B cell (primary cell): ENCODE data around the gene SIRPB2. TPM values are rescaled to one million over a fixed set of nuclear protein-coding genes. Genes with fewer than 3 reads are reported as not detected.

Source experiments
- ATAC-seq: fragments of 200-7000 bp; cut with Tn5 transposase; one replicate; pipeline ENCODE4 v1.10.0; 2021; ENCODE audit warnings: low read depth, mild to moderate bottlenecking, moderate number of reproducible peaks, moderate library complexity
- CTCF ChIA-PET: fragments of 350-600 bp; sonication (Branson Sonifier 250); formaldehyde crosslinking; loops from one replicate; lab custom pipeline; 2021; ENCODE audit warnings: antibody characterized with exemption, inconsistent platforms; lab: Charles Lee
- POLR2A ChIA-PET: fragments of 350-600 bp; sonication (Branson Sonifier 250); formaldehyde crosslinking; loops from one replicate; lab custom pipeline; 2021; ENCODE audit warnings: antibody characterized with exemption; lab: Charles Lee
- DNase-seq: peaks from one replicate; pipeline ENCODE4 v3.0.0; 2013
- H2AFZ ChIP-seq: 2 replicates; pipeline ENCODE4 v1.6.1; 2012; ENCODE audit warnings: mild to moderate bottlenecking, low read depth, low read length; ENCODE audit not compliant: insufficient read depth, poor library complexity, severe bottlenecking
- H3K27ac ChIP-seq, 2 donors: 1 replicate in 1 of 2; 2 replicates in 1 of 2; pipeline ENCODE4 v1.5.1; 2012 to 2013; ENCODE audit warnings: low read length in 2 of 2, mild to moderate bottlenecking in 2 of 2, moderate library complexity in 1 of 2
- H3K27me3 ChIP-seq, 4 experiments: fragments of 200-600 bp in 1 of 4; sonication (generic) in 1 of 4; replicated peaks in 1 of 4; 1 replicate in 2 of 4; 2 replicates in 2 of 4; pipeline versions ENCODE4 v1.6.1 to v1.7.0; 2013 to 2016; ENCODE audit warnings: low read length in 3 of 4, mild to moderate bottlenecking in 2 of 4, mixed read lengths in 1 of 4, moderate library complexity in 1 of 4; ENCODE audit not compliant: insufficient read depth in 4 of 4, control insufficient read depth in 3 of 4; ENCODE audit errors: control extremely low read depth in 1 of 4
- H3K36me3 ChIP-seq, 2 experiments: replicated peaks in 1 of 2; 1 replicate in 1 of 2; 2 replicates in 1 of 2; pipeline versions ENCODE4 v1.6.1 to v1.7.1; 2013; ENCODE audit warnings: low read length in 1 of 2; ENCODE audit not compliant: insufficient read depth in 2 of 2, control insufficient read depth in 1 of 2; ENCODE audit errors: control extremely low read depth in 1 of 2, extremely low read depth in 1 of 2
- H3K4me1 ChIP-seq, 2 donors: fragments of 200-600 bp in 1 of 2; sonication (generic) in 1 of 2; 1 replicate in 1 of 2; 2 replicates in 1 of 2; pipeline versions ENCODE4 v1.5.1 to v1.6.1; 2013 to 2017; ENCODE audit warnings: low read length in 2 of 2; ENCODE audit not compliant: control insufficient read depth in 2 of 2, insufficient read depth in 2 of 2
- H3K4me2 ChIP-seq: replicated peaks from 2 replicates; pipeline ENCODE3; 2012; ENCODE audit warnings: mild to moderate bottlenecking, low read depth, low read length; ENCODE audit not compliant: poor library complexity, severe bottlenecking
- H3K4me3 ChIP-seq, 5 experiments: fragments of 200-600 bp in 1 of 5; sonication (generic) in 1 of 5; 1 replicate in 3 of 5; 2 replicates in 2 of 5; pipeline versions ENCODE4 v1.5.1 to v1.7.0; 2011 to 2016; ENCODE audit warnings: low read length in 4 of 5, mild to moderate bottlenecking in 4 of 5, low read depth in 2 of 5, control low read depth in 1 of 5, moderate library complexity in 1 of 5; ENCODE audit not compliant: insufficient read depth in 1 of 5; ENCODE audit errors: control extremely low read depth in 1 of 5, extremely low read depth in 1 of 5
- H3K79me2 ChIP-seq: fragments of 200-600 bp; sonication (generic); one replicate; pipeline ENCODE4 v1.6.0; 2016; ENCODE audit warnings: low read length; ENCODE audit not compliant: control insufficient read depth, insufficient read depth
- H3K9ac ChIP-seq: fragments of 200-600 bp; sonication (generic); 2 replicates; pipeline ENCODE4 v1.6.1; 2017; ENCODE audit warnings: mild to moderate bottlenecking, low read length, moderate library complexity
- H3K9me3 ChIP-seq, 3 donors: one replicate each; pipeline versions ENCODE4 v1.6.1 to v1.7.1; 2013; ENCODE audit warnings: low read length in 2 of 3; ENCODE audit not compliant: control insufficient read depth in 2 of 3, insufficient read depth in 1 of 3; ENCODE audit errors: control extremely low read depth in 1 of 3
- H4K20me1 ChIP-seq: 2 replicates; pipeline ENCODE4 v1.6.0; 2012; ENCODE audit warnings: mild to moderate bottlenecking, low read length; ENCODE audit not compliant: insufficient read depth, control insufficient read depth, poor library complexity, severe bottlenecking
- H3K27ac Mint-ChIP-seq: one replicate; pipeline ENCODE4 v1.8.0; 2021; ENCODE audit warnings: mixed read lengths
- H3K27me3 Mint-ChIP-seq: one replicate; pipeline ENCODE4 v1.8.0; 2021; ENCODE audit warnings: mixed read lengths
- H3K4me1 Mint-ChIP-seq: one replicate; pipeline ENCODE4 v1.8.0; 2021; ENCODE audit warnings: mixed read lengths
- H3K4me3 Mint-ChIP-seq: one replicate; pipeline ENCODE4 v1.8.0; 2021; ENCODE audit warnings: mixed read lengths
- H3K9me3 Mint-ChIP-seq: one replicate; pipeline ENCODE4 v1.8.0; 2022; ENCODE audit warnings: mixed read lengths; ENCODE audit not compliant: insufficient read depth
- CTCF ChIP-seq: fragments of 200-600 bp; IDR thresholded peaks from one replicate; pipeline ENCODE4 v1.8.0; 2022; ENCODE audit warnings: antibody characterized with exemption, mild to moderate bottlenecking
- EZH2 ChIP-seq: IDR thresholded peaks from 2 replicates; pipeline ENCODE4 v1.6.1; 2012; ENCODE audit warnings: borderline replicate concordance, low read depth, mild to moderate bottlenecking, moderate library complexity, low read length; ENCODE audit not compliant: insufficient read depth, poor library complexity, severe bottlenecking
- WGBS: methylation state at CpG from one replicate; pipeline ENCODE4 v1.1.5; 2013; ENCODE audit warnings: missing lambda C conversion rate; ENCODE audit not compliant: insufficient coverage; 5-methylcytosine and 5-hydroxymethylcytosine counted together
- intact Hi-C: fragments of 100-400 bp; cut with micrococcal nuclease; formaldehyde crosslinking; loops from one replicate; pipeline ENCODE4 v1.10.0; 2022
- polyA plus RNA-seq: library from polyadenylated mRNA; depleted of rRNA; stranded (reverse); fragments of >200 nt; gene quantifications from 2 replicates; pipeline ENCODE4 v1.2.3, GENCODE V29; 2012
- total RNA-seq, 2 donors: library from RNA; stranded (reverse); fragments of 120-200 nt in 1 of 2; gene quantifications; 1 replicate in 1 of 2; 2 replicates in 1 of 2; pipeline versions ENCODE4 v1.2.3 to v1.2.4, GENCODE V29; 2013 to 2022

The SIRPB2 gene
- total and polyA plus RNA-seq, 2 donors (not counting 1 experiment from before 2014, with no cell fraction given): 0.51 TPM; not detected in 1

- CTCF ChIA-PET: interaction anchor here (1.3 to 2.2 kb wide), 3 partner anchors 10 to 20 kb away, joined by 4 to 12 read pairs (median 5); no protein-coding TSS in a partner anchor
- no peak overlapping the region for H2AFZ ChIP-seq
- peaks cover 79% of the 10 kb centered on the region for H4K20me1 ChIP-seq
Measured at GRCh38 chr20:1457992-1458391, 33.2 kb downstream of the SIRPB2 start.

GRCh38 chr20:1456300-1456699, 34.9 kb downstream of the SIRPB2 start:
- H3K27me3 Mint-ChIP-seq: no peaks in the 10 kb centered on the region
- POLR2A ChIA-PET: no interaction called here

More at GRCh38 chr20:1457992-1458391, 33.2 kb downstream of the SIRPB2 start:
- no peak for ATAC-seq
- H3K36me3 ChIP-seq: peaks cover 4 to 81% of the 10 kb centered on the region in 2 experiments
- Mint-ChIP-seq H3K4me3 (no peak overlapping the region), H3K27me3 (no peaks in the 10 kb centered on the region), H3K4me1 (peaks cover 14% of the 10 kb centered on the region), H3K9me3 (no peaks in the 10 kb centered on the region), H3K27ac (no peak overlapping the region)
- H3K4me1 ChIP-seq: peaks cover 4% of the 10 kb centered on the region in 2 donors
- no peak overlapping the region for H3K4me2 ChIP-seq
- DNase-seq: no peak
- peaks cover 52% of the 10 kb centered on the region for H3K79me2 ChIP-seq
- POLR2A ChIA-PET: no interaction called here
- 100% methylated on average over 1 of the region's 2 CpGs for WGBS
- H3K9ac ChIP-seq: no peak overlapping the region
- H3K4me3 ChIP-seq: no peak overlapping the region
- H3K27me3 ChIP-seq: no peaks in the 10 kb centered on the region
- no peaks in the 10 kb centered on the region for H3K9me3 ChIP-seq
- intact Hi-C loops: no loop called here
- TF ChIP-seq CTCF (no peak), EZH2 (no peak)
- no peak overlapping the region for H3K27ac ChIP-seq

More at GRCh38 chr20:1456300-1456699, 34.9 kb downstream of the SIRPB2 start:
- no peak for ATAC-seq
- DNase-seq: no peak
- CTCF ChIA-PET: interaction anchor here (0.8 to 1.2 kb wide), 4 partner anchors 9 to 142 kb away, joined by 3 read pairs; no protein-coding TSS in a partner anchor
- Histone ChIP-seq H3K27me3 (no peaks in the 10 kb centered on the region), H3K36me3 (peaks cover 12 to 96% of the 10 kb centered on the region in 2 experiments), H2AFZ (no peak overlapping the region), H3K4me3 (no peak overlapping the region), H4K20me1 (peaks cover 64% of the 10 kb centered on the region), H3K9ac (no peak overlapping the region), H3K9me3 (peaks cover 0 to 6% (median 4%) of the 10 kb centered on the region in 3 donors), H3K27ac (no peak overlapping the region), H3K4me2 (no peak overlapping the region), H3K79me2 (peaks cover 35% of the 10 kb centered on the region), H3K4me1 (no peaks in the 10 kb centered on the region)
- Mint-ChIP-seq H3K4me1 (peaks cover 7% of the 10 kb centered on the region), H3K27ac (no peak overlapping the region), H3K4me3 (no peak overlapping the region), H3K9me3 (no peaks in the 10 kb centered on the region)
- WGBS: no CpG with 5 or more reads among the region's 5 CpGs
- TF ChIP-seq CTCF (no peak), EZH2 (no peak)
- intact Hi-C loops: no loop called here
